ENCODE results near the gene CXCR6.
A peak's percentile ranks its signal among the peaks of the same experiment; 100 is the strongest.

The CXCR6 gene

GRCh38 chr3:45922950-45923590 lies 20.2 kb upstream of the CXCR6 start:
- no peak for DNase-seq (ENCODE audit: low spot score)

GRCh38 chr3:45923755-45924154 lies 19.5 kb upstream of the CXCR6 start:
- no peak for DNase-seq (ENCODE audit: low spot score)

- DNase-seq (ENCODE audit: low spot score), result no peak
Observed at GRCh38 chr3:45927881-45928280, 15.4 kb upstream of the CXCR6 start.

GRCh38 chr3:45929042-45929679 lies 14.1 kb upstream of the CXCR6 start:
- peak; percentile 31 for DNase-seq (ENCODE audit: low spot score)

- DNase-seq (ENCODE audit: low spot score), result no peak
Observed at GRCh38 chr3:45931496-45931895, 11.8 kb upstream of the CXCR6 start.

GRCh38 chr3:45932112-45932511 lies 11.2 kb upstream of the CXCR6 start:
- no peak for DNase-seq (ENCODE audit: low spot score)

GRCh38 chr3:45933591-45933990 lies 9.7 kb upstream of the CXCR6 start:
- no peak for DNase-seq (ENCODE audit: low spot score)

- DNase-seq (ENCODE audit: low spot score), result no peak
Observed at GRCh38 chr3:45936261-45936660, 7.0 kb upstream of the CXCR6 start.

GRCh38 chr3:45937206-45938042 lies 5.8 kb upstream of the CXCR6 start:
- no peak for DNase-seq (ENCODE audit: low spot score)

- no peak for DNase-seq (ENCODE audit: low spot score)
Observed at GRCh38 chr3:45938043-45938435, 5.2 kb upstream of the CXCR6 start.

- peak; percentile 97 for DNase-seq (ENCODE audit: low spot score)
Observed at GRCh38 chr3:45938864-45939263, 4.4 kb upstream of the CXCR6 start.

- DNase-seq (ENCODE audit: low spot score), result peak; percentile 43
Observed at GRCh38 chr3:45939341-45939771, 3.9 kb upstream of the CXCR6 start.

GRCh38 chr3:45940004-45940780 lies 3.1 kb upstream of the CXCR6 start:
- no peak for DNase-seq (ENCODE audit: low spot score)

GRCh38 chr3:45940781-45941365 lies 2.4 kb upstream of the CXCR6 start:
- DNase-seq (ENCODE audit: low spot score), result no peak

GRCh38 chr3:45942051-45942825 lies 1.0 kb upstream of the CXCR6 start:
- no peak for DNase-seq (ENCODE audit: low spot score)

GRCh38 chr3:45944830-45945620 lies 1.8 kb downstream of the CXCR6 start:
- no peak for DNase-seq (ENCODE audit: low spot score)

- DNase-seq (ENCODE audit: low spot score), result no peak
Observed at GRCh38 chr3:45946307-45946706, 3.0 kb downstream of the CXCR6 start.

GRCh38 chr3:45946875-45947274 lies 3.6 kb downstream of the CXCR6 start:
- DNase-seq (ENCODE audit: low spot score), result no peak

- no peak for DNase-seq (ENCODE audit: low spot score)
Observed at GRCh38 chr3:45947361-45947760, 4.1 kb downstream of the CXCR6 start.

GRCh38 chr3:45948311-45948781 lies 5.1 kb downstream of the CXCR6 start:
- DNase-seq (ENCODE audit: low spot score), result no peak
